ENCODE measurements around the gene CACNA1H.

DNA sequence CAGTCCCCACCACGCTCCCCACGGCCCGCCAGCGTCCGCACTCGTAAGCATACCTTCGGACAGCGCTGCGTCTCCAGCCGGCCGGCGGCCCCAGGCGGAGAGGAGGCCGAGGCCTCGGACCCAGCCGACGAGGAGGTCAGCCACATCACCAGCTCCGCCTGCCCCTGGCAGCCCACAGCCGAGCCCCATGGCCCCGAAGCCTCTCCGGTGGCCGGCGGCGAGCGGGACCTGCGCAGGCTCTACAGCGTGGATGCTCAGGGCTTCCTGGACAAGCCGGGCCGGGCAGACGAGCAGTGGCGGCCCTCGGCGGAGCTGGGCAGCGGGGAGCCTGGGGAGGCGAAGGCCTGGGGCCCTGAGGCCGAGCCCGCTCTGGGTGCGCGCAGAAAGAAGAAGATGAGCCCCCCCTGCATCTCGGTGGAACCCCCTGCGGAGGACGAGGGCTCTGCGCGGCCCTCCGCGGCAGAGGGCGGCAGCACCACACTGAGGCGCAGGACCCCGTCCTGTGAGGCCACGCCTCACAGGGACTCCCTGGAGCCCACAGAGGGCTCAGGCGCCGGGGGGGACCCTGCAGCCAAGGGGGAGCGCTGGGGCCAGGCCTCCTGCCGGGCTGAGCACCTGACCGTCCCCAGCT lies 67.3 kb downstream of the CACNA1H start:
- no peak for TF ChIP-seq CTCF (IDR thresholded peaks at IDR 0.05)
- no peak for TF ChIP-seq POLR2A (IDR thresholded peaks at IDR 0.05)

All from right lobe of liver (tissue), 4 donors.